B cell (primary cell): ENCODE data around the gene DCUN1D2.

Experiments used
- CTCF ChIP-seq: fragments of 200-600 bp; IDR thresholded peaks from one replicate; pipeline ENCODE4 v1.8.0; 2022; ENCODE audit warnings: antibody characterized with exemption, mild to moderate bottlenecking
- EZH2 ChIP-seq: IDR thresholded peaks from 2 replicates; pipeline ENCODE4 v1.6.1; 2012; ENCODE audit warnings: borderline replicate concordance, low read depth, mild to moderate bottlenecking, moderate library complexity, low read length; ENCODE audit not compliant: insufficient read depth, poor library complexity, severe bottlenecking

GRCh38 chr13:113479179-113479578 is 11.3 kb downstream of the DCUN1D2 start:
- TF ChIP-seq EZH2 (no peak), CTCF (no peak)
